GM21447 (cell line): ENCODE measurements around the gene CCDC74A.
"Not testable (repeated sequence)": the region's sequence is repeated elsewhere in the genome, so short reads cannot be mapped to it uniquely, and the experiment has no call there.

ENCODE experiments used
- ATAC-seq: cut with Tn5 transposase; IDR thresholded peaks from one replicate; pipeline ENCODE4 v1.9.1; 2021; ENCODE audit not compliant: unreplicated experiment

The CCDC74A gene

DNA sequence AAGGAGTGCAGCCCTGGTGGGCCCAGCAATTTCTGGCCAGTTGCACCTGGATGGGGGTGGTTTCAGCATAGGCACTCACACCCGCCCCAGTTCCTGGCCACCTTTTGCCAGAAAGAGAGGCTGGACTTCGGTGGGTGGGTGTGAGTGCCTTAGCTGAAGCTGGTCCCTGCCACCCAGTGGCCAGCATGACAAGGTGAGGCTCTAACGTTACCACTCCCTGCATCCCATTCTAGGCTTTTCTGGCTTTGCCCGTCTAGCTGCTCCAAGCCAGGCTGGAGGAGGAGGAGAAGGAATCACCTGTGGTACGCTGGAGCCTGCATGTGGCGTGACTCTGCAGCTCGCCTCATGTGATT lies 17.1 kb downstream of the CCDC74A start:
- not testable (repeated sequence) for ATAC-seq

GRCh38 chr2:131552871-131553270 lies 25.2 kb downstream of the CCDC74A start:
- no peak for ATAC-seq

DNA sequence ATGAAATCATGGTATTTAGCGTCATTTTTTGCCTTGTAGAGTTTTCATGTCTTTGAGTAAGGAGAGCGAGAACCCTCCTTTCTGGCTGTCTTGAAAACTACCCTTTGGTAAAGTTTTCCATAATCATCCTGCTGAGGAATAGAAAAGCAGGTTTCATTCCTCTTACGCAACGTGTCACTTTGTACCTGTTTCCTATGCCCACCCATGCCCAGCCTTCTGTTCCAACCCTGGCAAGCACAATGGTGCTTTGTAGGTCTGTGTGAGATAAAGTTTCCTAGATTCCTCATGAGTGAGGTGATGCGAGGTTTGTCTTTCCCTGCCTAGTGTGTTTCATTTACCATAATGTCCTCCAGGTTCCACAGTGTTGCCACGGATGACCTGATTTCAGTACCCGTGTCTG lies 29.3 kb downstream of the CCDC74A start:
- ATAC-seq = no peak

DNA sequence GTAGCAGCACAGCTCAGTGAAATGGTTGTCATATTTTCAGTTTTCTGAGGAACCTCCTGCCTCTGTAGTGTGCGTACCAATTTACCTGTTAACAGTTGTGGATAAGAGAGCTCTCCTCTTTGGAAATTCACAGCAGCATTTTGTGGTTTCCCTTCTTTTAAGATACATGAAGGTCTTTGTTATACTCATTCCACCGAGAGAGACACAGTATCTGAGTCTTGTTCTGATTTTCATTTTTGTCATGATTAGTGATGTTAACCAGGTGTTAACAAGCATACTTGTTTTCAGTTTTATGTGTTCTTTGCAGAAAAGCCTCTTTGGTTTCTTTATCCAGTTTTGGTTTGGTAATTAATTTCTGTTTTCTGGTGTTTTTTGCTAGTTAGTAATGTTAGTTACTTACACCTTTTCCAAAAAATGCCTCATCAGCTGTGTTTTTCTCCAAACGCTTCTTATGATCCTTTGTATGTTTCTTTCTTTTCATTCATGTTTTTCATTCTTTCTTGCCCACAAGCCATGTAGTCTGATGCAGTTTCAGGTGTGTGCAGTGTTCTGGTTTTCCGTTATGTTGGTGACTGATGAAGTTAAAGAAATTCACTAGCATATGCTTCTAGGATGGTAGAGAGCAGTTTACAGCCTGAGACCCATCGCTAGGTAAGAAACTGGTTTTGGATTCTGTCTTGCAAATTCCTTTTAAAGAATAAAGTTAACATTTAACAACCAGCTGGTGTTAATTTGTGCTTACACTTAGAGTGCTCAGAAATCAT lies 30.1 kb downstream of the CCDC74A start:
- ATAC-seq = no peak

DNA sequence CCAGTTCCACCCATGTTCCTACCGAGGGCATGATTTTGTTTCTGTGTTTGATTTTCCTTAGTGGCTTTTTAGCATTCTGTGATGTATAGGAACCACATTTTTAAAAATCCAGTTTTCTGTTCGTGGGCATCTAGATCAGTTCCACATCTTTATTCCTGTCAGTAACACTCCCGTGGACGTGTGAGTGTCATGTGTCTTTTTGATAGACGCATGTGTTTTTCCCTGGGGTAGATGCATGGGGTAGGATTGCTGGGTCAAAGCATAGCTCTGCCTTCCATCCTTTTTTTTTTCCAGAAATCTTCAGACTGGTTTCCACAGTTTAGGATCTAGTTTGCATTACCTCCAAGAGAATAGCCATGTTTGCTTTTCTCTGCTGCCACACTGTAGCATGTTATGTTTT lies 38.7 kb downstream of the CCDC74A start:
- ATAC-seq = no peak

DNA sequence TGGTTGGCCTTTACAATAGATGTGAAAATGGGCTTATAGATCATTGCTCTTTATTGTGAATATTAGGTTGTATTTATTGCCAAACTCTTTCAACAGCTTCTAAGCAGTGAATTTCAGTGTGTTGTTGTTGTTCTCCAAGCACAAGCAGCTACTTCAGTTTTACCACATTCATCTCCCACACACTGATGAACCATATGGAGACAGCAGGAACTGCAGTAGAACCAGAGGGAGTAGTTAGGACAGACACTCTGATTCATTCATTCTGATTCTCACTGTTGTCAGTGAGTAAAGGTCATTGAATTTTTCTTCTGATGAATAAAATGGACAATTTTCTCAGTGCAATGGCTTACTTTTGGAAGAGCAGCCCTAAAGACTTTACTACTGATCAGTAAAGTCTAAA lies 40.2 kb downstream of the CCDC74A start:
- no peak for ATAC-seq

- ATAC-seq = not testable (repeated sequence)
Observed at GRCh38 chr2:131568401-131568800, 40.7 kb downstream of the CCDC74A start.

GRCh38 chr2:131572175-131572574 lies 44.5 kb downstream of the CCDC74A start:
- no peak for ATAC-seq

GRCh38 chr2:131577812-131578211 lies 50.1 kb downstream of the CCDC74A start:
- no peak for ATAC-seq

DNA sequence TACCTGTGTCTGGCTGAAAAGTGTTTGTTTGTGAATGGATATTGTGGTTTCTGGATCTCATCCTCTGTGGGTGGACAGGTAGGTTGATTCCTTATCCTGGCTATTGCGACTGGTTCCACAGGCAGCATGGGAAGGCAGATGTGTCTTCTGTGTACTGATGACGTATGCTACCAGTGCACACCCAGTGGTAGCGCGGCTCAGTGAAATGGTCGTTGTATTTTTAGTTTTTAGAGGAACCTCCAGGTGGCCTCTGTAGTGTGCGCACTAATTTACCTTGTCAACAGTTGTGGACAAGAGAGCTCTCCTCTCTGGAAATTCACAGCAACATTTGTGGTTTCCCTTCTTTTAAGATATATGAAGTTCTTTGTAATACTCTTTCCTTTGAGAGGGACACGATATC lies 52.5 kb downstream of the CCDC74A start:
- no peak for ATAC-seq
